Measurements from ENCODE around the gene SORCS2.

GRCh38 chr4:7427361-7427760 is 235.0 kb downstream of the SORCS2 start:
- TF ChIP-seq CTCF (conservative IDR thresholded peaks at IDR 0.05; ENCODE audit: low read depth, low read length) = no peak
- no peak for TF ChIP-seq BHLHE40 (IDR thresholded peaks at IDR 0.05; ENCODE audit: low read depth, low read length)
- TF ChIP-seq POLR2A (IDR thresholded peaks at IDR 0.05; ENCODE audit: low read depth, low read length) = no peak
- no peak for TF ChIP-seq RAD21 (IDR thresholded peaks at IDR 0.05; ENCODE audit: low read length)
- TF ChIP-seq CEBPB (IDR thresholded peaks at IDR 0.05; ENCODE audit: low read depth, low read length) = no peak
- no peak for TF ChIP-seq RCOR1 (IDR thresholded peaks at IDR 0.05; ENCODE audit: insufficient replicate concordance, low read length)
- no peak for TF ChIP-seq FOS (IDR thresholded peaks at IDR 0.05; ENCODE audit: low read depth, low read length)
- TF ChIP-seq ELK1 (IDR thresholded peaks at IDR 0.05; ENCODE audit: borderline replicate concordance, low read depth, low read length) = no peak
- TF ChIP-seq RFX5 (IDR thresholded peaks at IDR 0.05; ENCODE audit: low read depth, low read length) = no peak
- no peak for TF ChIP-seq USF2 (IDR thresholded peaks at IDR 0.05; ENCODE audit: low read depth, low read length)
